Kidney (tissue), 14 donors: ENCODE measurements around the gene KRTAP5-6. TPM values are rescaled to one million over a fixed set of nuclear protein-coding genes. Genes with fewer than 3 reads are reported as not detected.

Experiments
- DNase-seq, 5 donors: peaks; one replicate each; pipeline ENCODE4 v3.0.0-alpha.2; 2013 to 2020
- FAIRE-seq: peaks from 2 replicates; lab custom pipeline; 2012; peaks lifted over from hg19 to GRCh38; lab: Jason Lieb, UNC
- H3K27ac ChIP-seq, 2 donors: one replicate each; pipeline ENCODE4 v1.7.0; 2013; ENCODE audit warnings: low read depth in 2 of 2, low read length in 2 of 2, inconsistent platforms in 1 of 2
- H3K27me3 ChIP-seq: one replicate; pipeline ENCODE4 v1.7.1; 2013; ENCODE audit warnings: low read length, inconsistent platforms; ENCODE audit not compliant: control insufficient read depth, insufficient read depth
- H3K36me3 ChIP-seq, 3 donors: one replicate each; pipeline versions ENCODE4 v1.7.0 to v1.7.1; 2013; ENCODE audit warnings: low read length in 3 of 3, control low read depth in 1 of 3, inconsistent platforms in 1 of 3; ENCODE audit not compliant: insufficient read depth in 3 of 3, control insufficient read depth in 2 of 3
- H3K4me1 ChIP-seq, 3 donors: one replicate each; pipeline versions ENCODE4 v1.7.0 to v1.7.1; 2013; ENCODE audit warnings: low read length in 3 of 3, inconsistent platforms in 1 of 3, low read depth in 1 of 3; ENCODE audit not compliant: control insufficient read depth in 2 of 3, insufficient read depth in 2 of 3
- H3K4me3 ChIP-seq, 3 donors: one replicate each; pipeline versions ENCODE4 v1.7.0 to v1.8.1; 2013; ENCODE audit warnings: low read length in 3 of 3, control low read depth in 1 of 3, inconsistent platforms in 1 of 3
- H3K9ac ChIP-seq, 3 donors: one replicate each; pipeline versions ENCODE4 v1.7.0 to v1.7.1; 2013; ENCODE audit warnings: low read length in 3 of 3, control low read depth in 1 of 3, inconsistent platforms in 1 of 3
- H3K9me3 ChIP-seq, 3 donors: one replicate each; pipeline versions ENCODE4 v1.7.0 to v1.7.1; 2013; ENCODE audit warnings: low read length in 3 of 3, control low read depth in 1 of 3, inconsistent platforms in 1 of 3; ENCODE audit not compliant: control insufficient read depth in 2 of 3, insufficient read depth in 1 of 3
- intact Hi-C: fragments of 100-400 bp; cut with DNase I; formaldehyde crosslinking; loops from one replicate; pipeline ENCODE4 v1.11.1; 2022
- polyA plus RNA-seq: library from polyadenylated mRNA; stranded (reverse); fragments of 350-450 nt; fragmentation: Illumina TruSeq; extraction: RNeasy Lipid Tissue Mini Kit (QIAGEN cat#74804); gene quantifications from one replicate; pipeline ENCODE4 v1.2.3, GENCODE V29; 2014; ENCODE audit warnings: low read depth, low replicate concordance; ENCODE audit not compliant: insufficient read depth
- total RNA-seq: library from RNA; stranded (reverse); fragmentation: NEBNext Ultra II Directional; extraction: Animal tissue kit (Norgen Biotek cat#: 25700); gene quantifications from one replicate; pipeline ENCODE4 v1.2.1, GENCODE V29; 2021
- TF ChIP-seq, protein P1 (sequence below): IDR thresholded peaks from 3 replicates; pipeline ENCODE4 v1.5.1; 2012; ENCODE audit warnings: mild to moderate bottlenecking, moderate library complexity, borderline replicate concordance; ENCODE audit not compliant: insufficient read depth; ENCODE audit errors: extremely low read depth
- donor health status: control.
- donor health status: control.
- donor health status: control.
- donor health status: control.
- donor health status: control.
- donor health status: DM: yes; HTN: yes; CAD: no.
- donor health status: Normal renal cell carcinoma (clear cell type).

The KRTAP5-6 gene
- total and polyA plus RNA-seq, 2 donors from 2014 or later, result not detected

DNA sequence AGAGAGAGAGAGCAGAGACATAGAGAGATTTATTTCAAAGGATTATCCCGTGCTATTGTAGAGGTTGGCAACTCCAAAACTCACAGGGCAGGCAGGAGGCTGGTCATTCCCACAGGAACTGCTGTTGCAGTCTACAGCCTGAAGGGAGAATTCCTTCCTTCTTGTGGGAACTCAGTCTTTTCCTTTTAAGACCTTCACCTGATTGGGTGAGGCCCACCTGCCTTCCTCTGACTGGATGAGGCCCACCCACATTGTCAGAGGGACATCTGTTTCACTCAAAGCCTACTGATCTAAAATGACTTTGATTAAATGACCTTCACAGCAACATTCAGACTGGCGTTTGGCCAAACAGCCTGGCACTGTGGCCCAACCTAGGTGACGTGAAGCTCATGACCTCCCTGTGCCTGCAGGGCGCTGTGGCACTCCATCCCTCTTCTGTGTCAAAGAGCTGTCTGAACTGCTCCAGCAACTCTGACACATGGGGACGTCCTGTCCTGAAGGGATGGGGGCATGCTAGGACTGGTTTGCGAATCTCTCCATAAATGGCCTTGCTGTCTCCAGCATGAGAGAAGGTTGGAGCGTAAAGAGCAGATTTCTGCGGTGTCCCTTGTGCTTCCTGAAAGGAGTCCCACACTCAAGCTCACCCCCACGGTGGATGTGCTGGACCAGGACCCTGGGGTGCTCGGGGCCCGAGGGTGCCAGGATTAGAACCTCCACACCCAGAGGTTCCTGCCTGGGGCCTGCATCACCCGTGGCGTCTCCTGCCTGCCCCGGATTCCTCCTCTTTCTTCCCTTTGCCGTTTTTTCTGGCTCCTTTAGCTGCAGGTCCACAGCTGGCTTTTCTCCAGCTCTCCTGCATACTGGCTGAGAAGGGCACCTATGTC, 46.7 kb upstream of the KRTAP5-6 start:
- intact Hi-C loops, result loop anchor here (10.0 kb wide), 1 partner anchor 505 kb away; no protein-coding TSS in a partner anchor
- Histone ChIP-seq H3K4me3 (no peak overlapping the region), H3K36me3 (no peaks in the 10 kb centered on the region), H3K27ac (no peak overlapping the region), H3K27me3 (no peaks in the 10 kb centered on the region), H3K9me3 (no peaks in the 10 kb centered on the region), H3K9ac (no peak overlapping the region), H3K4me1 (peaks cover 0 to 10% (median 0%) of the 10 kb centered on the region in 3 donors)
- TF ChIP-seq, protein P1, sequence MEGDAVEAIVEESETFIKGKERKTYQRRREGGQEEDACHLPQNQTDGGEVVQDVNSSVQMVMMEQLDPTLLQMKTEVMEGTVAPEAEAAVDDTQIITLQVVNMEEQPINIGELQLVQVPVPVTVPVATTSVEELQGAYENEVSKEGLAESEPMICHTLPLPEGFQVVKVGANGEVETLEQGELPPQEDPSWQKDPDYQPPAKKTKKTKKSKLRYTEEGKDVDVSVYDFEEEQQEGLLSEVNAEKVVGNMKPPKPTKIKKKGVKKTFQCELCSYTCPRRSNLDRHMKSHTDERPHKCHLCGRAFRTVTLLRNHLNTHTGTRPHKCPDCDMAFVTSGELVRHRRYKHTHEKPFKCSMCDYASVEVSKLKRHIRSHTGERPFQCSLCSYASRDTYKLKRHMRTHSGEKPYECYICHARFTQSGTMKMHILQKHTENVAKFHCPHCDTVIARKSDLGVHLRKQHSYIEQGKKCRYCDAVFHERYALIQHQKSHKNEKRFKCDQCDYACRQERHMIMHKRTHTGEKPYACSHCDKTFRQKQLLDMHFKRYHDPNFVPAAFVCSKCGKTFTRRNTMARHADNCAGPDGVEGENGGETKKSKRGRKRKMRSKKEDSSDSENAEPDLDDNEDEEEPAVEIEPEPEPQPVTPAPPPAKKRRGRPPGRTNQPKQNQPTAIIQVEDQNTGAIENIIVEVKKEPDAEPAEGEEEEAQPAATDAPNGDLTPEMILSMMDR, result no peak
- peak in 1 of 5 donors; percentile 60 for DNase-seq
- no peak for FAIRE-seq

DNA sequence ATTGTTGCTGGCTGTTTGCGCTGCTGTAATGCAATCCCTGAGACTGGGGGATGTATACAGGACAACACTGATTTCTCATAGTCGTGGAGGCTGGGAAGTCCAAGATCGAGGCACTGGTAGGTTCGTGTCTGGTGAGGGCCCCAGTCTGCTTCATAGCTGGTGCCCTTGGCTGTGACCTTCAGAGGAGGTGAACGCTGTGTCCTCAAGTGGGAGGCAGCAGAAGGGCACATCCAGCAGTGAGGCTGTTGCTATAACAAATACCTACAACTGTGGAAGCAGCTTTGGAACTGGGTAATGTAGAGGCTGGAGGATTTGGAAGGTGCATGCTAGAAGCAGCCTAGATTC, 46.1 kb upstream of the KRTAP5-6 start:
- no peak overlapping the region for H3K9ac ChIP-seq
- H3K27ac ChIP-seq, result no peak overlapping the region
- no peaks in the 10 kb centered on the region for H3K27me3 ChIP-seq
- intact Hi-C loops, result loop anchor here (10.0 kb wide), 1 partner anchor 504 kb away; no protein-coding TSS in a partner anchor
- DNase-seq (peak in 1 of 5 donors; percentile 21), FAIRE-seq (no peak)
- peaks cover 0 to 10% (median 0%) of the 10 kb centered on the region in 3 donors for H3K4me1 ChIP-seq
- no peaks in the 10 kb centered on the region for H3K9me3 ChIP-seq
- no peak overlapping the region for H3K4me3 ChIP-seq
- H3K36me3 ChIP-seq, result no peaks in the 10 kb centered on the region
- TF ChIP-seq, protein P1, result no peak

DNA sequence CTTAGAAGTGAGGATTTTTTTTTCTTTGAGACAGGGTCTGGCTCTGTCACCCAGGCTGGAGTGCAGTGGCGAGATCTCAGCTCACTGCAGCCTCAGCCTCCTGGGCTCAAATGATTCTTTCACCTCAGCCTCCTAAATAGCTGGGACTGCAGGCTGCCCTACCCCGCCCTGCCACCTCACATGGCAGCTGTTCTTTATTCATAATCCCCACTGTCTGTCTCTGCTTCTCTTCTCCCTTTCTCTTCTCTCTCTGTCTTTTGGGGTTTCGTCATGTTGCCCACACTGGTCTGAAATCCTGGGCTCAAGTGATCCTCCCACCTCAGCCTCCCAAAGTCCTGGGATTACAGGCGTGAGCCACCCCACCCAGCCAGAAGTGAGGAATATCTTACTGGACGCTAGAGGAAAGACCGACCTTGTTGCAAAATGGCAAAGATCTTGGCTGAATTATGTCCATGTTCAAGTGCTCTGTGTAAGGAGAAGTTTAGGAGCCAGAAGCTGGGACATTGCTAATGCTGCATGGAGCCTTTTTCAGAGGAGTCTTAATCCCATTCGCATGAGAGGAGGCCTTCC, 45.5 kb upstream of the KRTAP5-6 start:
- Histone ChIP-seq H3K27me3 (no peaks in the 10 kb centered on the region), H3K9me3 (no peaks in the 10 kb centered on the region), H3K9ac (no peak overlapping the region), H3K27ac (no peak overlapping the region), H3K4me1 (peaks cover 0 to 10% (median 0%) of the 10 kb centered on the region in 3 donors), H3K4me3 (no peak overlapping the region), H3K36me3 (no peaks in the 10 kb centered on the region)
- DNase-seq, result no peak
- TF ChIP-seq, protein P1, result no peak
- no peak for FAIRE-seq
- intact Hi-C loops, result loop anchor here (10.0 kb wide), 1 partner anchor 503 kb away; no protein-coding TSS in a partner anchor
